Testis (tissue), 3 donors: ENCODE results near the gene DDAH2. TPM values are rescaled to one million over a fixed set of nuclear protein-coding genes. Genes with fewer than 3 reads are reported as not detected.

Experiments used
- DNase-seq: peaks from one replicate; pipeline ENCODE4 v3.0.0-alpha.2; 2019
- H3K27ac ChIP-seq, 2 donors: fragments of 200-600 bp; sonication (generic); one replicate each; pipeline ENCODE4 v1.5.1; 2019
- H3K27me3 ChIP-seq: fragments of 200-600 bp; sonication (generic); one replicate; pipeline ENCODE4 v1.5.1; 2019
- H3K36me3 ChIP-seq: fragments of 200-600 bp; sonication (generic); one replicate; pipeline ENCODE4 v1.5.1; 2017; ENCODE audit warnings: low read depth; ENCODE audit errors: missing control alignments
- H3K4me1 ChIP-seq: fragments of 200-600 bp; sonication (generic); one replicate; pipeline ENCODE4 v1.5.1; 2019
- H3K4me3 ChIP-seq, 2 donors: fragments of 200-600 bp; sonication (generic); one replicate each; pipeline ENCODE4 v1.5.1; 2017 to 2019
- H3K9me3 ChIP-seq: fragments of 200-600 bp; sonication (generic); one replicate; pipeline ENCODE4 v1.5.1; 2017
- CTCF ChIP-seq, 3 experiments: fragments of 450-650 bp in 2 of 3; fragments of 200-600 bp in 1 of 3; sonication (generic) in 1 of 3; IDR thresholded peaks; one replicate each; pipeline ENCODE4 v1.5.1; 2016 to 2019; ENCODE audit warnings: antibody characterized with exemption in 3 of 3, mild to moderate bottlenecking in 2 of 3, moderate library complexity in 1 of 3
- POLR2A ChIP-seq: fragments of 450-650 bp; IDR thresholded peaks from one replicate; pipeline ENCODE4 v1.6.1; 2017; ENCODE audit warnings: antibody characterized with exemption, mild to moderate bottlenecking, moderate library complexity
- WGBS, 2 donors: methylation state at CpG; one replicate each; pipeline ENCODE4 v1.1.5; 2018; 5-methylcytosine and 5-hydroxymethylcytosine counted together
- intact Hi-C: fragments of 100-400 bp; cut with DNase I; formaldehyde crosslinking; loops from one replicate; pipeline ENCODE4 v1.15.1; 2023; ENCODE audit warnings: low total_unique reads
- polyA plus RNA-seq: library from polyadenylated mRNA; stranded (reverse); fragments of 350-450 nt; fragmentation: Illumina TruSeq; extraction: RNeasy Lipid Tissue Mini Kit (QIAGEN cat#74804); gene quantifications from one replicate; pipeline ENCODE4 v1.2.3, GENCODE V29; 2014; ENCODE audit warnings: low read depth, low replicate concordance; ENCODE audit not compliant: insufficient read depth
- total RNA-seq, 2 donors: library from RNA; depleted of rRNA; stranded (reverse); fragments of >200 nt; gene quantifications; one replicate each; pipeline ENCODE4 v1.2.3, GENCODE V29; 2016

DDAH2 gene
- total and polyA plus RNA-seq, 3 donors from 2014 or later: 19.6 to 50.8 (median 38.0) TPM

DNA sequence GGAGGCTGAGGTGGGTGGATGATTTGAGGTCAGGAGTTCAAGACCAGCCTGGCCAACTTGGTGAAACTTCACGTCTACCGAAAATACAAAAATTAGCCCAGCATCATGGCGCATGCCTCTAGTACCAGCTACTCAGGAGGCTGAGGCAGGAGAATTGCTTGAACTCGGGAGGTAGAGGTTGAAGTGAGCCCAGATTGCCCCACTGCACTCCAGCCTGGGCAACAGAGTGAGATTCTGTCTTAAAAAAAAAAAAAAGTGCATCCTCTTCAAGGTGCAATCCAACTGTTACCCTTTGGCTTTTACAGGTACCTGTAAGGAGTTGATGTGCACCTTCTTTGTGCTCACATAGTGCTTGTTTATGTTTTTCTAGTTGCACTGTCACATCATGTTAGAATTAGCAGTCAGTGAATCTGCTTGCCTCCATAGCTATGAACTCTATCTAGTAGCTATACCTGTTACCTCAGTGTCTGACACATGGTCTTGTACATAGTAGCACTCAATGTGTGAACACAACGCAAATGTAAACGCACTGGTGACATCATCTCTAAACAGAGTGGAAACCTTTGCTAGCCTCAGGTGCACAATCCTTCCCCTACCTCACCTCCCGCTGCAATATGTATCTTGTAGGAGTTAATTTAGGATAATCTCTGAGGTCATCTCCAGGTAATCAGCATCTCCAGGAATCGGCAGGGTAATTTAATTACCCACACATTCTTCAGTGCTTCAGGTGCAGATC, 20.4 kb upstream of the DDAH2 start:
- DNase-seq: no peak
- H3K9me3 ChIP-seq: no peaks in the 10 kb centered on the region
- no peak overlapping the region for H3K27ac ChIP-seq
- H3K27me3 ChIP-seq: no peaks in the 10 kb centered on the region
- TF ChIP-seq CTCF (IDR thresholded peaks at IDR 0.05): no peak
- TF ChIP-seq POLR2A: no peak
- no peaks in the 10 kb centered on the region for H3K4me1 ChIP-seq
- no peaks in the 10 kb centered on the region for H3K36me3 ChIP-seq
- H3K4me3 ChIP-seq: no peak overlapping the region
- WGBS, 2 donors: 87% methylated on average over 8 of the region's 8 CpGs
- intact Hi-C loops: no loop called here

DNA sequence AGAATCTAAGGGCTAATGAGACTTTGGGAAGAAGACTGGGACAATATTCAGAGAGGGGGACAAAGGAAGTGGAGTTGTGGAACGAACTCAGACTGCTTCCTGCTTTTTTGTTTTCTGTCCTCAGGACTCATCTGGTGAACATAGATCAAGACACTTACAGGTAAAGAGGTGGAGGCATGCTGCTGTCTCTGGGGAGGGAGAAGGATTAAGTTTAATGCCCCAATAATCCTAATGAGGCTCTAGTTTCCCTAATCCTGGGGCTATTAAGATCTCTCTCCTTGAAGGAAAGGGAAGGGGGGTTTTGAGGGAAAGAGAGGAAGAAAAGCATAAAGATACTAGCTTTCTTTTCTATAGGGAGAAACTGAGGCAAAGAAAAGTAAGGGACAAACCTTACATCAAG, 15.3 kb upstream of the DDAH2 start:
- Histone ChIP-seq H3K27me3 (no peaks in the 10 kb centered on the region), H3K27ac (no peak overlapping the region), H3K9me3 (no peaks in the 10 kb centered on the region), H3K4me1 (peaks cover 5% of the 10 kb centered on the region), H3K36me3 (no peaks in the 10 kb centered on the region), H3K4me3 (no peak overlapping the region)
- 65 to 69% methylated on average over 1 of the region's 1 CpG for WGBS, 2 donors
- TF ChIP-seq CTCF (IDR thresholded peaks at IDR 0.05) (no peak), POLR2A (no peak)
- intact Hi-C loops: no loop called here
- no peak for DNase-seq

DNA sequence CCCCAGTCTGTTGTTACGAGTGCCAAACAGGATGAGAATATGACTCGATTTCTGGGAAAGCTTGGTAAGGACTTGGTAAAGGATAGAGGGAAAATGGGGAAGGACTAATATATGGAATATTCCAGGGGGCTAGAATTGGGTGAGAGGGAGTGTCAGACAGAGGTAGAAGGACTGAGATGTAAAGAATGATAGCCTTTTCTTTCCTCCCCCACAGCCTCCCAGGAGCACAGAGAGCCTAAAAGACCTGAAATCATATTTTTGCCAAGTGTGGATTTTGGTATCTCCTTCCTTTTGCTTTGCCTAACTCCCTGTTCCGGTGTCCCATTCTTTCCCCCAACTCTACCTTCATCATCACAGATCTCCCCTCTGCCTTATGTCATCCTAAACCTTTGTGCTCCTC, 13.8 kb upstream of the DDAH2 start:
- H3K27me3 ChIP-seq: no peaks in the 10 kb centered on the region
- H3K9me3 ChIP-seq: no peaks in the 10 kb centered on the region
- no peak for TF ChIP-seq CTCF (IDR thresholded peaks at IDR 0.05)
- no peak for TF ChIP-seq POLR2A
- no peak overlapping the region for H3K4me3 ChIP-seq
- 90 to 91% methylated on average over 3 of the region's 3 CpGs for WGBS, 2 donors
- peaks cover 8% of the 10 kb centered on the region for H3K4me1 ChIP-seq
- H3K36me3 ChIP-seq: no peaks in the 10 kb centered on the region
- intact Hi-C loops: no loop called here
- no peak for DNase-seq
- H3K27ac ChIP-seq: no peak overlapping the region

DNA sequence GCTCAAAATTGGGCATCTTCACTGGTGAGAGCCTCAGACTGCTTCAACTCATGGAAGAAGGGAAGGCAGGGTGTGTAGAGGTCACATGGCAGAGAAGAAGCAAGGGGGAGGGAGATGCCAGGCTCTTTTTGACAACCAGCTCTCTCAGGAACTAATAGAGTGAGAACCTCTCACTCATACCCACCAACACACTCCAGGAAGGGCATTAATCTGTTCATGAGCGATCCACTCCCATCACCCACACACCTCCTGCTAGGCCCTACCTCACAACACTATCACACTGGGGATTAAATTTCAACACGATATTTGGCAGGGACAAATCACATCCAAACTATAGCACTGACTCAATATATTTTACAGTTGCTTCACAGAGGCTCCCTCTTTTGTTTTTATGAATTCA, 12.7 kb upstream of the DDAH2 start:
- Histone ChIP-seq H3K27ac (no peak overlapping the region), H3K4me3 (no peak overlapping the region), H3K4me1 (peaks cover 16% of the 10 kb centered on the region), H3K9me3 (no peaks in the 10 kb centered on the region), H3K27me3 (no peaks in the 10 kb centered on the region), H3K36me3 (no peaks in the 10 kb centered on the region)
- intact Hi-C loops: no loop called here
- no peak for DNase-seq
- no peak for TF ChIP-seq POLR2A
- TF ChIP-seq CTCF (IDR thresholded peaks at IDR 0.05): no peak
- 83 to 91% methylated on average over 2 of the region's 2 CpGs for WGBS, 2 donors
